Measurements from ENCODE around the gene CDR2.
A peak's percentile ranks its signal among the peaks of the same experiment; 100 is the strongest.

CDR2 gene

DNA sequence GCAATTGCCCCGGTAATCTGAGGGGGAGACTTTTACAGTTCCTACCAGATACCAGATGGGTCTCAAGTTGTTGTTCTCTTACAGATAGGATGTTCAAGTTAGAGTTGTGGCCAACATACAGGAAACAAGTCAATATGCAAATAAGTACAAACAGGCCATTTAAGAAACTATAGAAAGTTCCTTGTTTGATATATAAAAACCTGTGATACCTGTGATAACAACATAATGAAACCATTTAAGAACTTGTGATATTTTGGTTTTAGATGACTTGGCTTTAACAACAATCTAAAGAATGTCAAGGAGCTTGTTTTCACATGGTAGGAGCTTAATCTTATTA lies 16.8 kb downstream of the CDR2 start:
- TF ChIP-seq ZNF416 (tag by site-specific recombination; IDR thresholded peaks at IDR 0.05), result no peak
- TF ChIP-seq, protein P1, sequence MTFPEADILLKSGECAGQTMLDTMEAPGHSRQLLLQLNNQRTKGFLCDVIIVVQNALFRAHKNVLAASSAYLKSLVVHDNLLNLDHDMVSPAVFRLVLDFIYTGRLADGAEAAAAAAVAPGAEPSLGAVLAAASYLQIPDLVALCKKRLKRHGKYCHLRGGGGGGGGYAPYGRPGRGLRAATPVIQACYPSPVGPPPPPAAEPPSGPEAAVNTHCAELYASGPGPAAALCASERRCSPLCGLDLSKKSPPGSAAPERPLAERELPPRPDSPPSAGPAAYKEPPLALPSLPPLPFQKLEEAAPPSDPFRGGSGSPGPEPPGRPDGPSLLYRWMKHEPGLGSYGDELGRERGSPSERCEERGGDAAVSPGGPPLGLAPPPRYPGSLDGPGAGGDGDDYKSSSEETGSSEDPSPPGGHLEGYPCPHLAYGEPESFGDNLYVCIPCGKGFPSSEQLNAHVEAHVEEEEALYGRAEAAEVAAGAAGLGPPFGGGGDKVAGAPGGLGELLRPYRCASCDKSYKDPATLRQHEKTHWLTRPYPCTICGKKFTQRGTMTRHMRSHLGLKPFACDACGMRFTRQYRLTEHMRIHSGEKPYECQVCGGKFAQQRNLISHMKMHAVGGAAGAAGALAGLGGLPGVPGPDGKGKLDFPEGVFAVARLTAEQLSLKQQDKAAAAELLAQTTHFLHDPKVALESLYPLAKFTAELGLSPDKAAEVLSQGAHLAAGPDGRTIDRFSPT (tag by site-specific recombination; IDR thresholded peaks at IDR 0.05), result no peak
- Histone ChIP-seq H3K9me3 (ENCODE audit: control insufficient read depth, insufficient read depth, low read depth, low read length) (no peaks in the 10 kb centered on the region), H3K27ac (ENCODE audit: extremely low read depth, low read depth, low read length) (no peak overlapping the region), H3K4me1 (ENCODE audit: control insufficient read depth, insufficient read depth, low read length) (peaks cover 14% of the 10 kb centered on the region), H3K36me3 (ENCODE audit: control insufficient read depth in 2 of 2, insufficient read depth in 1 of 2, low read length in 2 of 2) (peaks cover 0 to 12% of the 10 kb centered on the region in 2 experiments; a peak in 2 of 3 replicates), H3K4me3 (ENCODE audit: low read depth, low read length) (no peak overlapping the region)
- ChIA-PET CTCF (interaction anchor here (0.7 to 0.8 kb wide), 2 partner anchors 8 to 32 kb away, joined by 3 read pairs; no protein-coding TSS in a partner anchor), POLR2A (interaction anchor here (1.0 to 1.5 kb wide), 2 partner anchors 16 to 29 kb away, joined by 3 to 5 read pairs; no protein-coding TSS in a partner anchor)

DNA sequence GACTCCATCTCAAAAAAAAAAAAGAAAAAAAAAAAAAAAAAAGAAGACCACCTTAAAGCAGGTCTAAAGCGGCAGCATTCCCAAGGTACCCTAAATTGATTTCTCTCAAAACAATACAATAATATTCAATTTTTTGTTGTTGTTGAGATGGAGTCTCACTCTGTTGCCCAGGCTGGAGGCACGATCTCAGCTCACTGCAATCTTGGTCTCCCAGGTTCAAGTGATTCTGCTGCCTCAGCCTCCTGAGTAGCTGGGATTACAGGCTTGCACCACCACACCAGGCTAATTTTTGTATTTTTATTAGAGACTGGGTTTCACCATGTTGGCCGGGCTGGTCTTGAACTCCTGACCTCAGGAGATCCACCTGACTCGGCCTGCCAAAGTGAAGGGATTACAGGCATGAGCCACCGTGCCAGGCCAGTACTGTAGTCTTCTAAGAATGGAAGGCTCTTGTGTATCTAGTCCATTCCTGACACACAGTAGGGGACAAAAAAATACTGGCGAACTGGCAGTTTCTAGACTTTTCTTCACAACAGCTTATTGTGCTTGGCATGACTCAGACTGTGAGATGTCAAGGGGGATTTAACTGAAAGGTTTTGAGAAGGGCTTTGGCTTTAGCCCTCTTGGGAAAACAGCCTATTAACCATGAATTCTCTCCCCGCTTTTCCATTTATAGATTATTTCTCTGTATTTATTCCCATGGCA lies 17.3 kb downstream of the CDR2 start:
- peaks cover 0 to 13% of the 10 kb centered on the region in 2 experiments; a peak in 2 of 3 replicates for H3K36me3 ChIP-seq (ENCODE audit: control insufficient read depth in 2 of 2, insufficient read depth in 1 of 2, low read length in 2 of 2)
- CTCF ChIA-PET, result interaction anchor here (0.8 kb wide), 1 partner anchor 9 kb away, joined by 3 read pairs; no protein-coding TSS in a partner anchor
- H3K9me3 ChIP-seq (ENCODE audit: control insufficient read depth, insufficient read depth, low read depth, low read length), result no peaks in the 10 kb centered on the region
- H3K4me1 ChIP-seq (ENCODE audit: control insufficient read depth, insufficient read depth, low read length), result peaks cover 14% of the 10 kb centered on the region
- POLR2A ChIA-PET, result interaction anchor here (1.0 to 1.5 kb wide), 2 partner anchors 16 to 30 kb away, joined by 3 to 5 read pairs; no protein-coding TSS in a partner anchor
- H3K27ac ChIP-seq (ENCODE audit: extremely low read depth, low read depth, low read length), result no peak overlapping the region
- no peak overlapping the region for H3K4me3 ChIP-seq (ENCODE audit: low read depth, low read length)
- TF ChIP-seq, protein P2, sequence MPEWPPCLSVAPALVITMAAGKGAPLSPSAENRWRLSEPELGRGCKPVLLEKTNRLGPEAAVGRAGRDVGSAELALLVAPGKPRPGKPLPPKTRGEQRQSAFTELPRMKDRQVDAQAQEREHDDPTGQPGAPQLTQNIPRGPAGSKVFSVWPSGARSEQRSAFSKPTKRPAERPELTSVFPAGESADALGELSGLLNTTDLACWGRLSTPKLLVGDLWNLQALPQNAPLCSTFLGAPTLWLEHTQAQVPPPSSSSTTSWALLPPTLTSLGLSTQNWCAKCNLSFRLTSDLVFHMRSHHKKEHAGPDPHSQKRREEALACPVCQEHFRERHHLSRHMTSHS (tag by site-specific recombination; IDR thresholded peaks at IDR 0.05), result no peak
- peak; percentile 68; the same call in 1 of the 2 replicates for TF ChIP-seq ZNF121 (tag by site-specific recombination; IDR thresholded peaks at IDR 0.05)
- TF ChIP-seq, protein P3, sequence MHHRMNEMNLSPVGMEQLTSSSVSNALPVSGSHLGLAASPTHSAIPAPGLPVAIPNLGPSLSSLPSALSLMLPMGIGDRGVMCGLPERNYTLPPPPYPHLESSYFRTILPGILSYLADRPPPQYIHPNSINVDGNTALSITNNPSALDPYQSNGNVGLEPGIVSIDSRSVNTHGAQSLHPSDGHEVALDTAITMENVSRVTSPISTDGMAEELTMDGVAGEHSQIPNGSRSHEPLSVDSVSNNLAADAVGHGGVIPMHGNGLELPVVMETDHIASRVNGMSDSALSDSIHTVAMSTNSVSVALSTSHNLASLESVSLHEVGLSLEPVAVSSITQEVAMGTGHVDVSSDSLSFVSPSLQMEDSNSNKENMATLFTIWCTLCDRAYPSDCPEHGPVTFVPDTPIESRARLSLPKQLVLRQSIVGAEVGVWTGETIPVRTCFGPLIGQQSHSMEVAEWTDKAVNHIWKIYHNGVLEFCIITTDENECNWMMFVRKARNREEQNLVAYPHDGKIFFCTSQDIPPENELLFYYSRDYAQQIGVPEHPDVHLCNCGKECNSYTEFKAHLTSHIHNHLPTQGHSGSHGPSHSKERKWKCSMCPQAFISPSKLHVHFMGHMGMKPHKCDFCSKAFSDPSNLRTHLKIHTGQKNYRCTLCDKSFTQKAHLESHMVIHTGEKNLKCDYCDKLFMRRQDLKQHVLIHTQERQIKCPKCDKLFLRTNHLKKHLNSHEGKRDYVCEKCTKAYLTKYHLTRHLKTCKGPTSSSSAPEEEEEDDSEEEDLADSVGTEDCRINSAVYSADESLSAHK (tag by site-specific recombination; IDR thresholded peaks at IDR 0.05), result peak; percentile 78

DNA sequence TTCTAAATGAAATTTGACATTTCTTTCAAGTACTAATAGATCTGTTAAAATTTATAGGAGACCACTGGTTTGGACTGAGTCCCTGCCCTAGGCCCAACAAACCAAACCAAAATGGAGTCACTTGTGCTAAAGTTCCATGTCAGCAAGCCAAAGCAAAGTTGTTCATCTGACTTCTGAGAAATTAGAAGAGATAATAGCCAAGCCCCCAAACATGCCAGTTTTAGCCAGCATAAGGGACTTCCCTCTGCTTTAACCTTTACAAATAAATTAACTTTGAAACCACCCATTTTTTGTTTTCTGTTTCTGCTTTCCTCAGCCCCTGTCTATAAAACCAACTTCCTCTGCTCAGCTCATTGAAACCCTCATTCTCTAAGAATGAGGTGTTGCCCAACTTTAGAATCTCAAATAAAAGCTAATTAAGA lies 18.9 kb downstream of the CDR2 start:
- Histone ChIP-seq H3K4me1 (ENCODE audit: control insufficient read depth, insufficient read depth, low read length) (peaks cover 8% of the 10 kb centered on the region), H3K9me3 (ENCODE audit: control insufficient read depth, insufficient read depth, low read depth, low read length) (no peaks in the 10 kb centered on the region), H3K27ac (ENCODE audit: extremely low read depth, low read depth, low read length) (no peak overlapping the region), H3K36me3 (ENCODE audit: control insufficient read depth in 2 of 2, insufficient read depth in 1 of 2, low read length in 2 of 2) (peaks cover 0 to 21% of the 10 kb centered on the region in 2 experiments; a peak in 2 of 3 replicates), H3K4me3 (ENCODE audit: low read depth, low read length) (no peak overlapping the region)
- ChIA-PET CTCF (no interaction called here), POLR2A (interaction anchor here (1.3 to 2.3 kb wide), 2 partner anchors 20 to 795 kb away, joined by 3 to 9 read pairs; partner anchors contain the start of gene CDR2)
- no peak for TF ChIP-seq ZNF311 (tag by site-specific recombination; IDR thresholded peaks at IDR 0.05; ENCODE audit: borderline replicate concordance)
- TF ChIP-seq, protein P3 (tag by site-specific recombination; IDR thresholded peaks at IDR 0.05), result peak; percentile 51; the same call in 1 of the 2 replicates
